Activated CD4-positive, alpha-beta T cell treated with anti-CD3 and anti-CD28 coated beads, Interleukin-2, amount 10 ng/mL, durations not matched to agents 24 days and 14 days (primary cell): Measurements from ENCODE around the gene MYOZ3. TPM values are rescaled to one million over a fixed set of nuclear protein-coding genes. Genes with fewer than 3 reads are reported as not detected.

Source experiments
- DNase-seq: peaks from one replicate; pipeline ENCODE4 v3.0.0; 2022
- H3K27ac Mint-ChIP-seq: one replicate; pipeline ENCODE4 v1.8.0; 2022; ENCODE audit warnings: mild to moderate bottlenecking, mixed read lengths
- H3K27me3 Mint-ChIP-seq: one replicate; pipeline ENCODE4 v1.8.0; 2022; ENCODE audit warnings: mixed read lengths
- H3K36me3 Mint-ChIP-seq: one replicate; pipeline ENCODE4 v1.8.0; 2022; ENCODE audit warnings: low read depth, mild to moderate bottlenecking, mixed read lengths
- H3K4me1 Mint-ChIP-seq: one replicate; pipeline ENCODE4 v1.8.0; 2021; ENCODE audit warnings: mixed read lengths
- H3K4me3 Mint-ChIP-seq: one replicate; pipeline ENCODE4 v1.8.0; 2022; ENCODE audit warnings: mild to moderate bottlenecking, moderate library complexity, mixed read lengths
- H3K9me3 Mint-ChIP-seq: one replicate; pipeline ENCODE4 v1.8.0; 2021; ENCODE audit warnings: mixed read lengths
- intact Hi-C: fragments of 100-400 bp; cut with micrococcal nuclease; formaldehyde crosslinking; loops from one replicate; pipeline ENCODE4 v1.15.1; 2023
- total RNA-seq: library from RNA; stranded (reverse); gene quantifications from 2 replicates; pipeline ENCODE4 v1.2.3, GENCODE V29; 2022

The MYOZ3 gene
- total RNA-seq, 1 donor from 2014 or later = 0.07 TPM

DNA sequence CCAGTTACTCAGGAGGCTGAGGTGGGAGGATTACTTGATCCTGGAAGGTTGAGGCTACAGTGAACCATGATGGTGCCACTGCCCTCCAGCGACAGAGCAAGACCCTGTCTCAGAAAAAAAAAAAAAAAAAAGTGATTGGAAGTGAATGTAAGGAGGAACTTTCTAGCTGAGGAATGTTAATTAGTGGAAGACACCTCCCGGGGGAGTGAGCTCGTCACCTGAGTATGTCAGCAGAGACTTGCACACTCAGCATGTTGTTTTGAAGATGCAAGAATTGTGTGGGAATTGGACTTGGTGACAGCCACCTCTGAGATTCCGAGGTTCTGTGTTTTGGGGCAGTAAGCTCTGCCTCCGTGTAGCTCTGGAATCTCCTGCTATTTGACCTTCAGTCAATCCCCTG, 17.0 kb upstream of the MYOZ3 start:
- no peaks in the 10 kb centered on the region for H3K9me3 Mint-ChIP-seq
- DNase-seq = no peak
- intact Hi-C loops = no loop called here
- no peaks in the 10 kb centered on the region for H3K4me1 Mint-ChIP-seq
- no peak overlapping the region for H3K27ac Mint-ChIP-seq
- H3K4me3 Mint-ChIP-seq = no peak overlapping the region
- H3K36me3 Mint-ChIP-seq = no peaks in the 10 kb centered on the region
- peaks cover 11% of the 10 kb centered on the region for H3K27me3 Mint-ChIP-seq

DNA sequence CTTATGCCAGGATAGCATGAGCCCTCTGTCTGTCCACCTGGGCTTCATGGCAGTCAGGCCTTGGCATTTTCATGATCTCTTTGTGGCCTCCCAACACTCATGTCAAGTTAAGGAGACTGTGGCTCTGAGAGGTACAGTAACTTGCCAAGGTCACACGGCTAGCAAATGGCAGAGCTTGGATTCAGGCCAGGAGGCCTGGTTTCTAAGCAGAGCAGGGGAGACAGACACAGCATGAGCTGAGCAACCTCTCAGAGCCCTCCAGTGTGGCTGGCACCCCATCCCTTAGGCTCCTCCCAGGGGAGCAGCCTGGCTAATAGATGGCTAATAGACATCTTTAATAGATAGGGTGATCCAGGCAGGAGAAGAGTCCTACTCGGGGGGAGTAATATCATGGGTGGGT, 16.5 kb upstream of the MYOZ3 start:
- intact Hi-C loops = no loop called here

DNA sequence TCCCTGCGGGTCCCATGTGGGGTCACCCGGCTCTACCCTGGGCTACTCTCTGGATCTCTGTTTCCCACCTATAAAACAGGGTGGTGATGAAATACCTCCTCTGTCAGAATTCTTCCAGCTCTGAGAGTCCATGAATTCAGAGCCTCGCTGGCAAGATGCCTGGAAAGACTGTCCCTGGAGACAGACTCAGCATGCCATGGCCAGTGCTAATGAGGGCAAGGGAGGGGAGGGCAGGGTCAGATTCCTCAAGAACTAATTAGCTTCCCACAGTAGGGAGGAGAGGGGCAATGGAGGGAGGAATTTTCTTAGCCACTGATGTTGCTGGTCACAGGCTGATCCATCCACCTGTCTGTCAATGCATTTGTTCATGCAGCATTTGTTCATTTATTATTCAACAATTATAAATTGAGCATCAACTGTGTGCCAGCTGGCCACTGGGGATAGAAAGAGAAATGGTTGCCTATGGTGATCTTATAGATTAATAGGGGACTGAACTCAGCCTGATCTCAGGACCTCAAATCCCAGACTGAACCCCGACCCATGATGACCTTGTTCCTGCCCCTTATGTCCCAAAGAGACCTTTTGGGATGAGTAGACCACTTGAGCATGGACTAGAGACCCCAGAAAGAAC, 15.9 kb upstream of the MYOZ3 start:
- Mint-ChIP-seq H3K4me3 (no peak overlapping the region), H3K27me3 (peaks cover 8% of the 10 kb centered on the region)

More for the DNA sequence above, 16.5 kb upstream of the MYOZ3 start:
- H3K4me1 Mint-ChIP-seq = no peaks in the 10 kb centered on the region
- H3K9me3 Mint-ChIP-seq = no peaks in the 10 kb centered on the region
- no peak overlapping the region for H3K4me3 Mint-ChIP-seq
- no peak overlapping the region for H3K27ac Mint-ChIP-seq
- H3K27me3 Mint-ChIP-seq = peaks cover 11% of the 10 kb centered on the region
- H3K36me3 Mint-ChIP-seq = no peaks in the 10 kb centered on the region
- no peak for DNase-seq

DNA sequence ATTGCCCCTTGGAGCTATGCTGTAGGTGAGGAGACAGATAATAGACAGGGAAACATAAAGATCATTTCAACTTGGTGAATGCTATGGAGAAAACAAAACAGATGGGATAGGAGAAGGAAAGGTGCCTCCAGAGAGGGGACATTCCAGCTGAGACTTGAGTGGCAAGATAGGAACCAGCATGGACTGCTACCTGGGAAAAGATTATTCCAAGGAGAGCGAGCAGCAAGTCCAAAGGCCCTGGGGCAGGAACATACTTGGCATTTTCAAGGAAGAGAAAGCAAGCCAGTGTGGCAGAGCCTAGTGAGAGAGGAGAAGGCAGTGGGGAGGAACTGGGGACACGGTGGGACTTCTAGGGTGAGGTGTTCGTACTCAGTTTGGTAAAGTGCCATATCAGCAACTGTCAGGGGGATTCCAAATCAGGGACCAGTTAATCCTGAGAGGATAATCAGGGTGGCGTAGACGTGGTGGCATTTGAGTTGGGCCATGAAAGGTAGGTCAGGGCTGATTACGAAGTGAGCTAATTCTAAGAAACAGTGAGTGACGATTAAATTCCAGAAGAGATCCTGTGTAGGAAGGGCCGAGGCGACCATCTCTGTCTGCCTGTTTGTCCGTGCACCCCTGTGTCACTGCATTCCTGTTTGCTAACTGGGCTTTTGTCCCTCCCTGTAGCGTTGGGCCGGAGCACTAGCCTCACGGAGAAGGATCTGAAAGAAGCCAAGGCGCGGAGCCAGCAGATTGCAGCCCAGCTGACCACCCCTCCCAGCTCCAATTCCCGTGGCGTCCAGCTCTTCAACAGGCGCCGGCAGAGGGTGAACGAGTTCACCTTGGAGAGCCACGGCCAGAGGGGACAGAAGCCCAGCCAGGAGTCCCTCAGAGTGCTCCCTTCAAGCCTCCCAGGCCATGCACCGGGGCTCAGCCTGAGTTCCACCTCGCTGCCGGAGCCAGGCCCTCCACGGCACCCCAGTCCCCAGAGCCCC, 13.5 kb upstream of the MYOZ3 start:
- intact Hi-C loops = no loop called here
- no peak for DNase-seq
- H3K27me3 Mint-ChIP-seq = peaks cover 10% of the 10 kb centered on the region
- H3K4me1 Mint-ChIP-seq = no peaks in the 10 kb centered on the region
- H3K4me3 Mint-ChIP-seq = no peak overlapping the region
- no peaks in the 10 kb centered on the region for H3K36me3 Mint-ChIP-seq
- no peak overlapping the region for H3K27ac Mint-ChIP-seq
- H3K9me3 Mint-ChIP-seq = no peaks in the 10 kb centered on the region

More for the DNA sequence above, 15.9 kb upstream of the MYOZ3 start:
- no peaks in the 10 kb centered on the region for H3K4me1 Mint-ChIP-seq
- intact Hi-C loops = no loop called here
- no peaks in the 10 kb centered on the region for H3K36me3 Mint-ChIP-seq
- no peak for DNase-seq
- H3K9me3 Mint-ChIP-seq = no peaks in the 10 kb centered on the region
- no peak overlapping the region for H3K27ac Mint-ChIP-seq

DNA sequence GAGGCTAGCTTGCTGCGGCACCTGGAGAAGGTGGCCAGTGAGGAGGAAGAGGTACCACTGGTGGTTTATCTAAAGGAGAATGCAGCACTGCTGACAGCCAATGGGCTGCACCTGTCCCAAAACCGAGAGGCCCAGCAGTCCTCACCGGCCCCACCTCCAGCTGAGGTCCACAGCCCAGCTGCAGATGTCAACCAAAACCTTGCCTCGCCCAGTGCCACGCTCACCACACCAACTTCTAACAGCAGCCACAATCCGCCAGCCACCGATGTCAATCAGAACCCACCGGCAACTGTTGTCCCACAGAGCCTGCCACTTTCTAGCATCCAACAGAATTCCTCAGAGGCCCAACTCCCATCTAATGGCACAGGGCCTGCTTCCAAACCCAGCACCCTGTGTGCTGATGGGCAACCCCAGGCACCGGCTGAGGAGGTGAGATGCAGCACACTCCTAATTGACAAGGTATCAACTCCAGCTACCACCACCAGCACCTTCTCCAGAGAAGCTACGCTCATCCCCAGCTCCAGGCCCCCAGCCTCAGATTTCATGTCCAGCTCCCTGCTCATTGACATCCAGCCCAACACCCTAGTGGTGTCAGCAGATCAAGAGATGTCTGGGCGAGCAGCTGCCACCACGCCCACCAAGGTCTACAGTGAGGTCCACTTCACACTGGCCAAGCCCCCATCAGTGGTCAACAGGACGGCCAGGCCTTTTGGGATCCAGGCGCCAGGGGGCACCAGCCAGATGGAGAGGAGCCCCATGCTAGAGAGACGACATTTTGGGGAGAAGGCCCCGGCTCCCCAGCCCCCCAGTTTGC, 12.6 kb upstream of the MYOZ3 start:
- Mint-ChIP-seq H3K4me1 (no peaks in the 10 kb centered on the region), H3K4me3 (no peak overlapping the region), H3K27me3 (peaks cover 10% of the 10 kb centered on the region), H3K36me3 (no peaks in the 10 kb centered on the region), H3K27ac (no peak overlapping the region), H3K9me3 (no peaks in the 10 kb centered on the region)
- no peak for DNase-seq
- intact Hi-C loops = no loop called here

DNA sequence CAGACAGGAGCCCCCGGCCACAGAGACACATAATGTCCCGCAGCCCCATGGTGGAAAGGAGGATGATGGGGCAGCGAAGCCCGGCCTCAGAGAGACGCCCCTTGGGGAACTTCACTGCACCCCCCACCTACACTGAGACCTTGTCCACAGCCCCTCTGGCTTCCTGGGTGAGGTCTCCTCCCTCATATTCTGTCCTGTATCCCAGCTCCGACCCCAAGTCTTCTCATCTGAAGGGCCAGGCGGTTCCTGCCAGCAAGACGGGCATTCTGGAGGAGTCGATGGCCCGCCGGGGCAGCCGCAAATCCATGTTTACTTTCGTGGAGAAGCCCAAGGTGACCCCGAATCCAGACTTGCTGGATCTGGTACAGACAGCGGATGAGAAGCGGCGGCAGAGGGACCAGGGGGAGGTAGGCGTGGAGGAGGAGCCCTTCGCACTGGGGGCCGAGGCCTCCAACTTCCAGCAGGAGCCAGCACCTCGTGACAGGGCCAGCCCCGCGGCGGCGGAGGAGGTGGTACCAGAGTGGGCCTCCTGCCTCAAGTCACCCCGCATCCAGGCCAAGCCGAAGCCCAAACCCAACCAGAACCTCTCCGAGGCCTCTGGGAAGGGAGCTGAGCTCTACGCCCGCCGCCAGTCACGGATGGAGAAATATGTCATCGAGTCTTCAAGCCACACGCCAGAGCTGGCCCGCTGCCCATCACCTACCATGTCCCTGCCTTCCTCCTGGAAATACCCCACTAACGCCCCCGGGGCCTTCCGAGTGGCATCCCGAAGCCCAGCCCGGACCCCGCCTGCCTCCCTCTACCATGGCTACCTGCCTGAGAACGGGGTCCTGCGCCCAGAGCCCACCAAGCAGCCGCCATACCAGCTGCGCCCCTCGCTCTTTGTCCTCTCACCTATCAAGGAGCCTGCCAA, 11.7 kb upstream of the MYOZ3 start:
- no peak overlapping the region for H3K27ac Mint-ChIP-seq
- intact Hi-C loops = no loop called here
- H3K36me3 Mint-ChIP-seq = no peaks in the 10 kb centered on the region
- peaks cover 10% of the 10 kb centered on the region for H3K27me3 Mint-ChIP-seq
- no peak overlapping the region for H3K4me3 Mint-ChIP-seq
- no peak for DNase-seq
- H3K4me1 Mint-ChIP-seq = no peaks in the 10 kb centered on the region
- no peaks in the 10 kb centered on the region for H3K9me3 Mint-ChIP-seq

DNA sequence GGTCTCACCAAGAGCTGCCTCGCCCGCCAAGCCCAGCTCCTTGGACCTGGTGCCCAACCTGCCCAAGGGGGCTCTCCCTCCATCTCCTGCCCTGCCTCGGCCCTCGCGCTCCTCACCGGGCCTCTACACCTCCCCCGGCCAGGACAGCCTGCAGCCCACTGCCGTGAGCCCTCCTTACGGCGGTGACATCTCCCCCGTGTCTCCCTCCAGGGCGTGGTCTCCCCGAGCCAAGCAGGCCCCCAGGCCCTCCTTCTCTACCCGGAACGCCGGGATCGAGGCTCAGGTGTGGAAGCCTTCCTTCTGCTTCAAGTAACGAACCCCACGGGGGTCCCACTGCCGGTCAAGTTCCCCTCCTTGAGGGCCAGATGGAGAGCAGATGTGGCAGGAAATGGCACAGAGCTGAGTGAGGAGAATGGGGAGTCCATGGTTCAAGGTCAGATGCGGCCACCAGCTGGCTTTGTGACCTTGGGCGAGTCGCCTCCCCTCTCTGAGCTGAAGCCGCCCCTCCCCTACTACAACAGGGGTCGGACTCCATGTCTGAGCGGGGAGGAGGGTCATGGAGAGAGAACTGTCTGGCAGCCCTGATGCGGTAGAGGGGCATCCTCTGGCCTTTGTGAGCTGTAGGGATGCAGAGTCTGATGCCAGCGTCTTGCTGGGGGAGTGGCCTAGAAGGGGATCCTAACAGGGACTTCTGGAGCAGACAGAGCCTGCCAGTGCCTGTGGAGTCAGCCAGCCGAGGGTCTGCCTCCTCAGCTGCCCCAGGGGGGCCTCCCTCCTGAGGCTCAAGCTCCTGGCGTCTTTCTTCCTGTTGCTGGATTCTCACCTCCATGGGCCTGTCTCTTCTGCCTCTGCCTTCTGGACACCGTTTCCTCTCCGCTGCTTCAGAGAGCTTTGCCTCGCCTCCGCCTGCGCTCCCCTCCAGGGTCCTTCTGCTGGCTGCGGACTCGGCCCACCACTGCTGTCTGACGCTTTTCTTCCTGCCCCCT, 10.7 kb upstream of the MYOZ3 start:
- no peak for DNase-seq
- Mint-ChIP-seq H3K27me3 (peaks cover 8% of the 10 kb centered on the region), H3K36me3 (no peaks in the 10 kb centered on the region), H3K4me3 (no peak overlapping the region), H3K9me3 (no peaks in the 10 kb centered on the region), H3K4me1 (no peaks in the 10 kb centered on the region), H3K27ac (no peak overlapping the region)
- intact Hi-C loops = no loop called here

DNA sequence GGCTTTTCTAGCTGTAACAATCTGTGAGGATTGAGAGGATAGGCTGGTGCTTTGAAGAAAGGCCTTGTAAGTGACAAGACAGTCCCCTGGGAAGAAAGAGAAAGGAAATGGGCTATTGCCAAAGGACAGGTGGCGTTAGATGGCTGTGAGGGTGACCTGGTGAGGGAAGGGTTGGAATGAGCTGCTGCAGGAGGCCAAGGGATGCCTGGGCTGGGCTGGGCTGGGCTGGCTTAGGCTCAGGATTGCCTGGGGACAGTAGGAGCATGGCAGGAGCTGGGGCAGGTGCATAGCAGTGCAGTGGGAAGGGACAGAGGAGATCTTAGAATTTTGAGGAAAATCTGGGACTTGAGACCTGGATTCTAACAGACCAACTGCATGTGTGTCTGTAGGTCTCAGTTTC, 9.7 kb upstream of the MYOZ3 start:
- peaks cover 3% of the 10 kb centered on the region for H3K4me1 Mint-ChIP-seq
- intact Hi-C loops = no loop called here
- no peak overlapping the region for H3K27ac Mint-ChIP-seq
- no peak for DNase-seq
- no peak overlapping the region for H3K4me3 Mint-ChIP-seq
- peaks cover 10% of the 10 kb centered on the region for H3K27me3 Mint-ChIP-seq
- H3K36me3 Mint-ChIP-seq = no peaks in the 10 kb centered on the region
- H3K9me3 Mint-ChIP-seq = no peaks in the 10 kb centered on the region

DNA sequence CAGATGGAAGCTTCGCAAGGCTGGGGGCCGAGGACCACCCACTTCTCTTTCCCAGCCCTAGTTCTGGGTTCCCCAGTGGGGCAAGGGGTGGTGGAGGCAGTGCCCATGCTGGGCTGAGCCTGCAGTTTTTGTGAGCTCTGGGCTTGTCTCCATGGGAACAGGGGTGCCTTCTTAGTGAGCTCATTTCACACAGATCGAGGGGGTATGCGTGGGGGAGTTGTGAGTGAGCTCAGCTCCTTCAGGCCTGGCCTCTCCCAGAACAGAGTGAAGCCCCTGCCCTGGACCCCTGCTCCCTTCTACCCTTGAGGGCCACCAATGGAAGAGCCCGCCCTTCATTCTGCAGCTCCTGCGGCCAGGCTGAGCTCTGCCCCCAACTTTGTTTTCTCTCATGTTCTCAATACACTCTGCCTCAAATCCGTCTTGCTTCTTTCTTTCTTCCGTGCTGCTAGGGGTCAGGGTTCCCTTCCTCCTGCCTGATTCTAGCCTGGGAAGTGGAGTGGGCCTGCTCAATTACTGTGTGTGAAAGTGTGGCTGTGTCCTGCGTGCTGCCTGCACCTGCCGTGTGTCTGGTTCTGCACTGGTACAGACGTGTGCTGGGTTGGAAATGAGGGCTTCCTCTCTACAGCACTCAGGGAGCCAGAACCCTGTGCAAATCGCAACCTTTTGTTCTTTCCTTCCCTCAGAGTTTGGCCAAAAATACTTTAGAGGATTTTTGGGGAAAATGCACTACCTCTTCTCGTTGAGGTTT, 9.0 kb upstream of the MYOZ3 start:
- intact Hi-C loops = no loop called here
- peaks cover 10% of the 10 kb centered on the region for H3K27me3 Mint-ChIP-seq
- no peak overlapping the region for H3K27ac Mint-ChIP-seq
- H3K4me1 Mint-ChIP-seq = peaks cover 5% of the 10 kb centered on the region
- H3K36me3 Mint-ChIP-seq = no peaks in the 10 kb centered on the region
- H3K4me3 Mint-ChIP-seq = no peak overlapping the region
- DNase-seq = no peak
- no peaks in the 10 kb centered on the region for H3K9me3 Mint-ChIP-seq

DNA sequence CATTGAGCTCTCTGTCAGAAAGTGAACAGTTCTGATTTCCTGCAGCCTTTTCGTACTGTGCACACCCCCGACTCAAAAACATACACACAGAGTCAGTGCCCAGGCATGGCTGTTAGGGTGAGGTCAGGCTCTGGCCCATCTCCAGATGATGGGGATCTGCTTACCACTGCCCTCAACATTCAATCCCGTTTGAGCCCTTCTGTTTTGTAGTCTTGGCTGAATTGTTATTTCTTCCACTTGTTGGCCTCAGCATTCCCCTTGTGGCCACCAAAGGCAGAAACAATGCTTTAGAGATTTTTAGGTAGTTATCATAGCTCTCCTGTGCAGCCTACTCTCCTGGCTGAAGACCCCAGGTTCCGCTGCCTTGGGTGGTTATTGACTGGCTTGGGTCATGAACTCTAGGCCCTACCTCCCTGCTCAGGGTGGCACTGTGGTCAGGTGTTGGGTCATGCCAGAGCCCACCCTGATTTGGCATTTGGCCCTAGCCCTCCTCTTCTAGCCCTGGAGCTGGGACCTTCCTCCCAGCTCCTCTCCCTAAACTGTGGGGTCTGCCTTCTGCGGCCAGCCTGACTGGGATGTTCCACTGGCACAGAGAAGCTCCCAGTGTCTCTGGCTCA, 7.8 kb upstream of the MYOZ3 start:
- Mint-ChIP-seq H3K27ac (no peak overlapping the region), H3K9me3 (no peaks in the 10 kb centered on the region), H3K4me1 (peaks cover 10% of the 10 kb centered on the region), H3K36me3 (no peaks in the 10 kb centered on the region), H3K4me3 (no peak overlapping the region), H3K27me3 (peaks cover 18% of the 10 kb centered on the region)
- intact Hi-C loops = no loop called here
- no peak for DNase-seq

DNA sequence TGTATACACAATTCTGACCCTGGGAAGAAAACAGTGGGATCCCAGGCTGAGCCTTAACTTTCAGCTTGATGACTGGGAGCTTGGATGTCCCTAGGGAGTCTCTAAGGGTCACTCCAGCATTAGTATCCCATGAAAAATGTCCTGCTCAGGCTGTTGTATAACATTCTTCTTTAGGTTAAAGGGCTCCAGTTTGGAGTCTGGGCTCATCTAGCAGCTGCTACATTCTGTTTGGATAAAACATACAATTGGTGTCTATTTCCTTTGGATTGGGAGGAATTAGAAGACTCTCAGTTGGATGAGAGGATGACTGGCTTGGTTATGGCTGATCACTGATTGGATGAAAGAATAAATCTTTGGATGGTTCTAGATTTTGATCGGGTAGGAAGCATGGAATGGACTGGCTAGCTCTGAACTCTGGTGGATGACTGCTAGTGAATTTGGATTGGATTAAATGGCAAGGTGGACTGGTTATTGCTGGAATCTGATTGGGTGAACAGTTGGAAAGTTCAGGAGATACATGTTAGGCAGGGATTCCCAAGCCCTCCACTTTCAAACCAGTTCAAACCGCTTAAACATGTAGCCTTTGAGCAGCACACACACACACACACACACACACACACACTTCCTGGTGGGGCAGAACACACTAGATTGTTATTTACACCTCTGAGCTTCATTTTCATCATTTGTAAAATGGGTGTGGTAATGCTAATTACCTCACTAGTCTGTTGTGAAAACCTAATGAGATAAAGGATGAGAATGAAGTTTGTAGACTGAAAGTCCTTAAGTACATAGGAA, 7.1 kb upstream of the MYOZ3 start:
- intact Hi-C loops = no loop called here

More for the DNA sequence above, 7.1 kb upstream of the MYOZ3 start:
- Mint-ChIP-seq H3K36me3 (no peaks in the 10 kb centered on the region), H3K4me1 (peaks cover 10% of the 10 kb centered on the region), H3K4me3 (no peak overlapping the region), H3K27me3 (peaks cover 18% of the 10 kb centered on the region), H3K27ac (no peak overlapping the region), H3K9me3 (no peaks in the 10 kb centered on the region)
- no peak for DNase-seq
